HCT116 (cell line): ENCODE data around the gene UTS2R. TPM values are rescaled to one million over a fixed set of nuclear protein-coding genes. Genes with fewer than 3 reads are reported as not detected.

ENCODE experiments used
- ATAC-seq: fragments of 200-7000 bp; cut with Tn5 transposase; 2 replicates; pipeline ENCODE4 v1.9.1; 2020; ENCODE audit warnings: mild to moderate bottlenecking, moderate library complexity
- BruUV-seq: library from RNA; stranded (reverse); fragments of 400-500 nt; replicated peaks from 2 replicates; lab custom pipeline; 2021; lab: Mats Ljungman, UMichigan
- CTCF ChIA-PET: fragments of 300-600 bp; sonication (Branson Sonifier 250); formaldehyde crosslinking; loops from one replicate; lab custom pipeline; 2021; ENCODE audit warnings: antibody characterized with exemption; lab: Charles Lee
- POLR2A ChIA-PET: fragments of 300-600, 350-600 bp; sonication (Branson Sonifier 250); formaldehyde crosslinking; loops from one replicate; lab custom pipeline; 2021; ENCODE audit warnings: antibody characterized with exemption; lab: Charles Lee
- RAD21 ChIA-PET, 2 experiments: fragments of 300-600 bp; sonication (Branson Sonifier 250); formaldehyde crosslinking; loops; one replicate each; lab custom pipeline; 2023; ENCODE audit warnings: low total read pairs in 2 of 2; ENCODE audit not compliant: uncharacterized antibody in 2 of 2, unreplicated experiment in 2 of 2, low non-redundant PET in 1 of 2; lab: Charles Lee
- DNase-seq: peaks from one replicate; pipeline ENCODE4 v3.0.0-alpha.2; 2010; ENCODE audit warnings: low read depth, low spot score
- H2AFZ ChIP-seq: fragments of 200-600 bp; shearing (Covaris generic), sonication (generic); 2 replicates; pipeline ENCODE4 v1.6.1; 2017; ENCODE audit warnings: low read depth, mixed run types, mixed read lengths, antibody characterized with exemption, low read length; ENCODE audit not compliant: poor library complexity, severe bottlenecking
- H3K27ac ChIP-seq: 2 replicates; pipeline ENCODE4 v1.5.1; 2012; ENCODE audit warnings: low read depth, low read length
- H3K27me3 ChIP-seq: fragments of 200-600 bp; sonication (generic); 2 replicates; pipeline ENCODE4 v1.6.1; 2016; ENCODE audit warnings: mixed run types, low read length, mixed read lengths; ENCODE audit not compliant: insufficient read depth
- H3K36me3 ChIP-seq, 2 experiments: fragments of 200-500 bp in 1 of 2; fragments of 200-600 bp in 1 of 2; sonication (Bioruptor generic) in 1 of 2; sonication (generic) in 1 of 2; 2 replicates each; pipeline versions ENCODE4 v1.5.1 to v1.6.1; 2014 to 2016; ENCODE audit warnings: low read length in 2 of 2, inconsistent platforms in 1 of 2, mixed read lengths in 1 of 2, mixed run types in 1 of 2; ENCODE audit not compliant: insufficient read depth in 2 of 2, control insufficient read depth in 1 of 2
- H3K4me1 ChIP-seq, 2 experiments: fragments of 200-600 bp in 1 of 2; sonication (generic) in 1 of 2; 2 replicates each; pipeline versions ENCODE4 v1.5.1 to v1.6.1; 2012 to 2017; ENCODE audit warnings: low read length in 2 of 2, inconsistent platforms in 1 of 2, mild to moderate bottlenecking in 1 of 2, mixed read lengths in 1 of 2, mixed run types in 1 of 2, moderate library complexity in 1 of 2; ENCODE audit not compliant: insufficient read depth in 2 of 2, control insufficient read depth in 1 of 2
- H3K4me2 ChIP-seq: fragments of 200-600 bp; sonication (generic); 2 replicates; pipeline ENCODE4 v1.6.1; 2017; ENCODE audit warnings: mixed run types, low read length, mixed read lengths
- H3K4me3 ChIP-seq, 2 experiments: fragments of 200-600 bp in 1 of 2; sonication (generic) in 1 of 2; replicated peaks in 1 of 2; 2 replicates each; pipeline ENCODE4 v1.5.1; 2011 to 2016; ENCODE audit warnings: low read length in 2 of 2, control low read depth in 1 of 2, low read depth in 1 of 2, mild to moderate bottlenecking in 1 of 2, mixed read lengths in 1 of 2, mixed run types in 1 of 2
- H3K79me2 ChIP-seq: fragments of 200-600 bp; sonication (generic); 2 replicates; pipeline ENCODE4 v1.6.1; 2017; ENCODE audit warnings: mild to moderate bottlenecking, mixed run types, low read length, moderate library complexity, mixed read lengths; ENCODE audit not compliant: insufficient read depth
- H3K9ac ChIP-seq: fragments of 200-600 bp; sonication (generic); 2 replicates; pipeline ENCODE4 v1.6.1; 2016; ENCODE audit warnings: low read length, mixed read lengths
- H3K9me2 ChIP-seq: fragments of 200-600 bp; sonication (generic), shearing (Covaris generic); 2 replicates; pipeline ENCODE4 v1.6.1; 2017; ENCODE audit warnings: mixed run types, mild to moderate bottlenecking, moderate library complexity; ENCODE audit not compliant: insufficient read depth
- H3K9me3 ChIP-seq, 2 experiments: fragments of 200-500 bp in 1 of 2; fragments of 200-600 bp in 1 of 2; sonication (Bioruptor generic) in 1 of 2; sonication (generic) in 1 of 2; 2 replicates each; pipeline ENCODE4 v1.6.1; 2014 to 2017; ENCODE audit warnings: low read length in 2 of 2, mixed read lengths in 2 of 2, inconsistent platforms in 1 of 2, low read depth in 1 of 2, mild to moderate bottlenecking in 1 of 2, mixed run types in 1 of 2, moderate library complexity in 1 of 2; ENCODE audit not compliant: control insufficient read depth in 1 of 2, insufficient read depth in 1 of 2
- H4K20me1 ChIP-seq: fragments of 200-600 bp; sonication (generic), shearing (Covaris generic); 2 replicates; pipeline ENCODE4 v1.6.1; 2017; ENCODE audit warnings: mixed run types, mild to moderate bottlenecking, moderate library complexity; ENCODE audit not compliant: insufficient read depth
- CEBPB ChIP-seq: IDR thresholded peaks from 2 replicates; pipeline ENCODE4 v1.6.1; 2012; ENCODE audit warnings: low read depth
- EGR1 ChIP-seq: IDR thresholded peaks from 2 replicates; pipeline ENCODE4 v1.6.1; 2012; ENCODE audit warnings: low read depth
- EZH2 ChIP-seq: fragments of 200-600 bp; sonication (generic); IDR thresholded peaks from 2 replicates; pipeline ENCODE4 v1.6.1; 2017; ENCODE audit warnings: antibody characterized with exemption, mixed run types
- JUND ChIP-seq: IDR thresholded peaks from 2 replicates; pipeline ENCODE4 v1.6.1; 2012
- POLR2AphosphoS5 ChIP-seq: IDR thresholded peaks from 2 replicates; pipeline ENCODE4 v1.6.1; 2011; ENCODE audit warnings: mild to moderate bottlenecking, low read depth, low read length, moderate library complexity
- RAD21 ChIP-seq: IDR thresholded peaks from 2 replicates; pipeline ENCODE4 v1.6.1; 2012; ENCODE audit warnings: low read depth, mild to moderate bottlenecking
- SIN3A ChIP-seq: IDR thresholded peaks from 2 replicates; pipeline ENCODE4 v1.6.1; 2012; ENCODE audit warnings: low read depth
- SP1 ChIP-seq: IDR thresholded peaks from 2 replicates; pipeline ENCODE4 v1.6.1; 2012; ENCODE audit warnings: low read depth
- SRF ChIP-seq: IDR thresholded peaks from 2 replicates; pipeline ENCODE4 v1.6.1; 2012; ENCODE audit warnings: low read depth
- YY1 ChIP-seq: IDR thresholded peaks from 2 replicates; pipeline ENCODE4 v1.6.1; 2011; ENCODE audit warnings: low read length, low read depth, moderate library complexity, mild to moderate bottlenecking; ENCODE audit not compliant: insufficient replicate concordance; ENCODE audit errors: extremely low read depth
- ZFX ChIP-seq: fragments of 450-650 bp; IDR thresholded peaks from 2 replicates; pipeline ENCODE4 v1.6.1; 2017
- intact Hi-C: fragments of 100-400 bp; cut with micrococcal nuclease; formaldehyde crosslinking; loops from 2 replicates; pipeline ENCODE4 v1.10.0; 2022
- total RNA-seq: library from RNA; stranded (reverse); gene quantifications from one replicate; pipeline ENCODE4 v1.2.1, GENCODE V29; 2021; ENCODE audit not compliant: unreplicated experiment
- TF ChIP-seq, protein P1 (sequence below): IDR thresholded peaks from 2 replicates; pipeline ENCODE4 v1.6.1; 2012; ENCODE audit warnings: low read depth
- TF ChIP-seq, protein P2 (sequence below): IDR thresholded peaks from 2 replicates; pipeline ENCODE4 v1.6.1; 2012
- TF ChIP-seq, protein P3 (sequence below), 3 experiments: fragments of 200-600 bp in 1 of 3; sonication (generic) in 1 of 3; IDR thresholded peaks in 2 of 3; conservative IDR thresholded peaks in 1 of 3; 2 replicates each; pipeline ENCODE4 v1.5.1; 2012 to 2017; ENCODE audit warnings: low read depth in 2 of 3, low read length in 2 of 3, antibody characterized with exemption in 1 of 3, borderline replicate concordance in 1 of 3, control low read depth in 1 of 3, mild to moderate bottlenecking in 1 of 3, mixed read lengths in 1 of 3, mixed run types in 1 of 3, moderate library complexity in 1 of 3; ENCODE audit not compliant: insufficient read depth in 1 of 3
- TF ChIP-seq, protein P4 (sequence below): IDR thresholded peaks from 2 replicates; pipeline ENCODE4 v1.6.1; 2011; ENCODE audit warnings: mild to moderate bottlenecking, low read length, moderate library complexity; ENCODE audit not compliant: insufficient replicate concordance; ENCODE audit errors: extremely low read depth

UTS2R gene
- total RNA-seq, 1 experiment from 2014 or later, result not detected

DNA sequence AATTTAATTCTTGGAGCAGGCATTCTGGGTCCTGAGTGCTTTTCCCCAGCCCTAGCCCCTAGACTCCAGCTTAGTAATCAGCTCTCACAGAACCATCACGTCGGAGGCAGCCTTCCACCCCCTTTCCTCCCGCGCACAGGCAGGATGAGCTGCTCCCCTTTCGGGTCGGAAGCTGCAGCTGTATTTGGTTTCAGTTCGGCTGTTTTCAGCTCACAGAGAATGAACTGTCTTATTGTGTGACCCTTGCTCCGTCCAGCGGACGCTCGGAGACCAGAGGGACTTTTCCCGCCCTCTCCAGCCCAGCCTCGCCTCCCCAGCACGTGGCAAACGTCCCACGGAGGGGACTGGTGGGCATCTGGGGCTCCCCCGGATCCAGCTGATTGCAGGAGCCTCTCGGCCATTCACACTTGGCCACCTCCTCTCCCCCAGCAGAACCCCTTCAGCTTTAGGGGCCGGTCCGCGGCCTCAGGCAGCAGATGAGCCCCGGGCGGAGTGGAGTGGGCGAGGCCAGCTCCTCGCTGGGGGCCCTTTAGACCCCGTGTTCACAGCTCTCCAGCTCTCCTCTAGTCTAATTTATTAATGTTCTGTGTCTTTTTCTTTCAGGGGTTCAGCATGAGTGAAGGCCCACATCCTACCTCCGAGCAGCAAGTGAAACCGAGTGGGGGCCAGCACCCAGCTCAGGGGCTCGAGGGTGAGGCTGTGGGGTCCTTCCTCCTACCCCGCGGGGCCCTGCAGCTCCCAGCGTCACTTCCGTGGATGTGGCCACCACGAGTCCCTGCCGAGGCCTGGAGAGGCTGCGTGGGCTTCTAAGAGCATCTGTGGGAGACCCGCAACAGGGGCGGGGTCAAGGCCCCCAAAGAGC, 863 bp upstream of the UTS2R start (continued):
- TF ChIP-seq, protein P1, sequence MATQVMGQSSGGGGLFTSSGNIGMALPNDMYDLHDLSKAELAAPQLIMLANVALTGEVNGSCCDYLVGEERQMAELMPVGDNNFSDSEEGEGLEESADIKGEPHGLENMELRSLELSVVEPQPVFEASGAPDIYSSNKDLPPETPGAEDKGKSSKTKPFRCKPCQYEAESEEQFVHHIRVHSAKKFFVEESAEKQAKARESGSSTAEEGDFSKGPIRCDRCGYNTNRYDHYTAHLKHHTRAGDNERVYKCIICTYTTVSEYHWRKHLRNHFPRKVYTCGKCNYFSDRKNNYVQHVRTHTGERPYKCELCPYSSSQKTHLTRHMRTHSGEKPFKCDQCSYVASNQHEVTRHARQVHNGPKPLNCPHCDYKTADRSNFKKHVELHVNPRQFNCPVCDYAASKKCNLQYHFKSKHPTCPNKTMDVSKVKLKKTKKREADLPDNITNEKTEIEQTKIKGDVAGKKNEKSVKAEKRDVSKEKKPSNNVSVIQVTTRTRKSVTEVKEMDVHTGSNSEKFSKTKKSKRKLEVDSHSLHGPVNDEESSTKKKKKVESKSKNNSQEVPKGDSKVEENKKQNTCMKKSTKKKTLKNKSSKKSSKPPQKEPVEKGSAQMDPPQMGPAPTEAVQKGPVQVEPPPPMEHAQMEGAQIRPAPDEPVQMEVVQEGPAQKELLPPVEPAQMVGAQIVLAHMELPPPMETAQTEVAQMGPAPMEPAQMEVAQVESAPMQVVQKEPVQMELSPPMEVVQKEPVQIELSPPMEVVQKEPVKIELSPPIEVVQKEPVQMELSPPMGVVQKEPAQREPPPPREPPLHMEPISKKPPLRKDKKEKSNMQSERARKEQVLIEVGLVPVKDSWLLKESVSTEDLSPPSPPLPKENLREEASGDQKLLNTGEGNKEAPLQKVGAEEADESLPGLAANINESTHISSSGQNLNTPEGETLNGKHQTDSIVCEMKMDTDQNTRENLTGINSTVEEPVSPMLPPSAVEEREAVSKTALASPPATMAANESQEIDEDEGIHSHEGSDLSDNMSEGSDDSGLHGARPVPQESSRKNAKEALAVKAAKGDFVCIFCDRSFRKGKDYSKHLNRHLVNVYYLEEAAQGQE, result no peak
- TF ChIP-seq YY1 (no peak), EZH2 (no peak), SP1 (no peak), ZFX (no peak), SIN3A (no peak), RAD21 (no peak), SRF (no peak), POLR2AphosphoS5 (no peak)

DNA sequence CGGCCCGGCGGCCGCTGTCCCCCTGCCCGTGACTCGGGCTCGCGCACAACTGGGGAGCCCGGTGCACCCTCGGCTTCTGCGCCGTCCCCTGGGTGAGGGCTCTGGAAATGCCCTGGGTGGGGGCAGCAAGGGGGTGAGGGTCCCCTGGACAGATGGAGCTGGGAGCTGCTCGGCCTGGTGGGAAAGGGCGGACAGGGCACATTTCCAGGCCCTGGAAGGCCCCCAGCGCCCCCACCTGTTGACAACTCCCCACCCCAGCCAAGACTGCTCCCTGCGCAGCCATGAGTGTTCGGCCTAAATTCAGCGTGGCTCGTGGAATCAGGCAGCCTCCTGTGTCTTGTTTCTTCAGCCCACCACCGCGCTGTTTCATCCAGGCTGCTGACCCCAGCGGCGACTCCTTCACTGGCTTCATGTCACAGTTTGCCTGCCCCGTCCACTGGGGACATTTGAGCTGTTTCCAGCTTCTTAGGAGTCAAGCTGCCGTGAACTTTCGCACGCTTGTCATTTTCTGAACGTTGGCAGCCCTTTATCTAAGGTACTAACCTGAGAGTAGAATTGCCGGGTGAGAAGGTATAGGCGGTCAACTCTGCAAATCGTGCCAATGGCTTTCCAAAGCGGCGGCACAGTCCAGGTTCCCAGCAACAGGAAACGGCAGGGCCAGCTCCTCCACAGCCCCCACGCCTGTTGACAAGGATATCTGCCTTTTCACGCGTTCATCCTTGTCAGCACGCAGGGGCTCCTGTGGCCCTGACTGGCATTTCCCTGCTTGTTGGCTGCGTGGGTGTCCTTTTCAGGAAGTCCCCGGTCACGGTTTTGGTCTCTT, 895 bp downstream of the UTS2R start:
- no peak for TF ChIP-seq CEBPB
- no peak for TF ChIP-seq EGR1
- TF ChIP-seq YY1, result no peak
- TF ChIP-seq, protein P2, sequence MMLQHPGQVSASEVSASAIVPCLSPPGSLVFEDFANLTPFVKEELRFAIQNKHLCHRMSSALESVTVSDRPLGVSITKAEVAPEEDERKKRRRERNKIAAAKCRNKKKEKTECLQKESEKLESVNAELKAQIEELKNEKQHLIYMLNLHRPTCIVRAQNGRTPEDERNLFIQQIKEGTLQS, result no peak
- TF ChIP-seq JUND, result no peak
- TF ChIP-seq, protein P3, sequence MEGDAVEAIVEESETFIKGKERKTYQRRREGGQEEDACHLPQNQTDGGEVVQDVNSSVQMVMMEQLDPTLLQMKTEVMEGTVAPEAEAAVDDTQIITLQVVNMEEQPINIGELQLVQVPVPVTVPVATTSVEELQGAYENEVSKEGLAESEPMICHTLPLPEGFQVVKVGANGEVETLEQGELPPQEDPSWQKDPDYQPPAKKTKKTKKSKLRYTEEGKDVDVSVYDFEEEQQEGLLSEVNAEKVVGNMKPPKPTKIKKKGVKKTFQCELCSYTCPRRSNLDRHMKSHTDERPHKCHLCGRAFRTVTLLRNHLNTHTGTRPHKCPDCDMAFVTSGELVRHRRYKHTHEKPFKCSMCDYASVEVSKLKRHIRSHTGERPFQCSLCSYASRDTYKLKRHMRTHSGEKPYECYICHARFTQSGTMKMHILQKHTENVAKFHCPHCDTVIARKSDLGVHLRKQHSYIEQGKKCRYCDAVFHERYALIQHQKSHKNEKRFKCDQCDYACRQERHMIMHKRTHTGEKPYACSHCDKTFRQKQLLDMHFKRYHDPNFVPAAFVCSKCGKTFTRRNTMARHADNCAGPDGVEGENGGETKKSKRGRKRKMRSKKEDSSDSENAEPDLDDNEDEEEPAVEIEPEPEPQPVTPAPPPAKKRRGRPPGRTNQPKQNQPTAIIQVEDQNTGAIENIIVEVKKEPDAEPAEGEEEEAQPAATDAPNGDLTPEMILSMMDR (IDR thresholded peaks at IDR 0.05 in 2 of 3, conservative IDR thresholded peaks at IDR 0.05 in 1 of 3; ENCODE audit: borderline replicate concordance in 1 of 3, insufficient read depth in 1 of 3, low read depth in 2 of 3, low read length in 2 of 3), result no peak
- TF ChIP-seq SP1, result no peak
- TF ChIP-seq, protein P4, sequence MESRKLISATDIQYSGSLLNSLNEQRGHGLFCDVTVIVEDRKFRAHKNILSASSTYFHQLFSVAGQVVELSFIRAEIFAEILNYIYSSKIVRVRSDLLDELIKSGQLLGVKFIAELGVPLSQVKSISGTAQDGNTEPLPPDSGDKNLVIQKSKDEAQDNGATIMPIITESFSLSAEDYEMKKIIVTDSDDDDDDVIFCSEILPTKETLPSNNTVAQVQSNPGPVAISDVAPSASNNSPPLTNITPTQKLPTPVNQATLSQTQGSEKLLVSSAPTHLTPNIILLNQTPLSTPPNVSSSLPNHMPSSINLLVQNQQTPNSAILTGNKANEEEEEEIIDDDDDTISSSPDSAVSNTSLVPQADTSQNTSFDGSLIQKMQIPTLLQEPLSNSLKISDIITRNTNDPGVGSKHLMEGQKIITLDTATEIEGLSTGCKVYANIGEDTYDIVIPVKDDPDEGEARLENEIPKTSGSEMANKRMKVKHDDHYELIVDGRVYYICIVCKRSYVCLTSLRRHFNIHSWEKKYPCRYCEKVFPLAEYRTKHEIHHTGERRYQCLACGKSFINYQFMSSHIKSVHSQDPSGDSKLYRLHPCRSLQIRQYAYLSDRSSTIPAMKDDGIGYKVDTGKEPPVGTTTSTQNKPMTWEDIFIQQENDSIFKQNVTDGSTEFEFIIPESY, result no peak
- TF ChIP-seq SIN3A, result no peak
- TF ChIP-seq, all 23 proteins: peak for 0
- DNase-seq, result no peak
- Histone ChIP-seq H3K27me3 (no peaks in the 10 kb centered on the region), H3K9me3 (no peaks in the 10 kb centered on the region), H3K4me1 (peaks cover 8 to 11% of the 10 kb centered on the region in 2 experiments), H3K9me2 (no peaks in the 10 kb centered on the region), H4K20me1 (no peaks in the 10 kb centered on the region), H3K9ac (no peak overlapping the region), H2AFZ (no peak overlapping the region), H3K36me3 (no peaks in the 10 kb centered on the region), H3K4me2 (no peak overlapping the region), H3K79me2 (no peaks in the 10 kb centered on the region), H3K4me3 (no peak overlapping the region), H3K27ac (no peak overlapping the region)
- POLR2A ChIA-PET, result no interaction called here
- no peak for ATAC-seq
- no TSS peak for BruUV-seq
- RAD21 ChIA-PET, result no interaction called here
- CTCF ChIA-PET, result no interaction called here
- intact Hi-C loops, result no loop called here
